H1 (cell line): Measurements from ENCODE around the gene SF3B3. TPM values are rescaled to one million over a fixed set of nuclear protein-coding genes. Genes with fewer than 3 reads are reported as not detected.

Source experiments
- CHD1 ChIP-seq: IDR thresholded peaks from 2 replicates; pipeline ENCODE4 v1.6.1; 2012; ENCODE audit warnings: low read depth, low read length, improper control_type of control experiment
- EZH2 ChIP-seq: fragments of 200-600 bp; sonication (generic); IDR thresholded peaks from 2 replicates; pipeline ENCODE4 v1.7.1; 2012; ENCODE audit warnings: low read depth, mild to moderate bottlenecking, moderate library complexity, low read length, inconsistent platforms; ENCODE audit not compliant: severe bottlenecking
- FOSL1 ChIP-seq: IDR thresholded peaks from 2 replicates; pipeline ENCODE4 v1.6.1; 2011; ENCODE audit warnings: mild to moderate bottlenecking, low read depth, low read length, moderate library complexity; ENCODE audit not compliant: insufficient read depth
- HDAC2 ChIP-seq, 2 experiments: fragments of 300-600 bp in 1 of 2; sonication (generic) in 1 of 2; IDR thresholded peaks; 2 replicates each; pipeline ENCODE4 v1.6.1; 2011 to 2012; ENCODE audit warnings: low read depth in 2 of 2, low read length in 2 of 2, mild to moderate bottlenecking in 2 of 2, moderate library complexity in 2 of 2, borderline replicate concordance in 1 of 2, inconsistent platforms in 1 of 2
- JUN ChIP-seq: IDR thresholded peaks from 2 replicates; pipeline ENCODE4 v1.6.1; 2011; ENCODE audit warnings: low read depth, mild to moderate bottlenecking, improper control_type of control experiment, low read length
- PHF8 ChIP-seq: fragments of 200-600 bp; sonication (generic); conservative IDR thresholded peaks from 2 replicates; pipeline ENCODE4 v1.7.1; 2012; ENCODE audit warnings: low read depth, mild to moderate bottlenecking, inconsistent platforms, low read length, moderate library complexity
- POLR2AphosphoS5 ChIP-seq: IDR thresholded peaks from 2 replicates; pipeline ENCODE4 v1.6.1; 2011; ENCODE audit warnings: low read depth, low read length
- SIRT6 ChIP-seq: IDR thresholded peaks from one replicate; pipeline ENCODE4 v1.7.1; 2012; ENCODE audit warnings: low read length, inconsistent platforms
- SP1 ChIP-seq: IDR thresholded peaks from 2 replicates; pipeline ENCODE4 v1.6.1; 2011; ENCODE audit warnings: low read depth, low read length
- SP2 ChIP-seq: IDR thresholded peaks from 2 replicates; pipeline ENCODE4 v1.6.1; 2012; ENCODE audit warnings: mild to moderate bottlenecking, low read length, inconsistent platforms
- TAF1 ChIP-seq: IDR thresholded peaks from 2 replicates; pipeline ENCODE4 v1.6.1; 2011; ENCODE audit warnings: mild to moderate bottlenecking, low read depth, low read length
- TAF7 ChIP-seq: optimal IDR thresholded peaks from 2 replicates; pipeline ENCODE3; 2011; ENCODE audit warnings: low read depth, mild to moderate bottlenecking, inconsistent platforms, low read length, moderate library complexity, borderline replicate concordance
- TBP ChIP-seq: IDR thresholded peaks from 2 replicates; pipeline ENCODE4 v1.6.1; 2011; ENCODE audit warnings: low read depth, low read length, improper control_type of control experiment
- YY1 ChIP-seq: IDR thresholded peaks from 2 replicates; pipeline ENCODE4 v1.6.1; 2011; ENCODE audit warnings: low read depth, mild to moderate bottlenecking, low read length
- polyA plus RNA-seq, 7 experiments: library from polyadenylated mRNA; depleted of rRNA in 3 of 7; stranded (reverse) in 5 of 7; unstranded in 2 of 7; fragments of >200 nt in 5 of 7; fragments of 200-250 nt in 2 of 7; gene quantifications; 1 replicate in 5 of 7; 2 replicates in 1 of 7; 4 replicates in 1 of 7; pipeline versions ENCODE4 v1.2.1 to v1.2.3, GENCODE V29; 2011 to 2013; ENCODE audit warnings: missing spikeins in 2 of 7, mixed read lengths in 2 of 7
- total RNA-seq: library from RNA; stranded (reverse); fragmentation: NEBNext Ultra II Directional; extraction: Animal tissue kit (Norgen Biotek cat#: 25700); gene quantifications from 2 replicates; pipeline ENCODE4 v1.2.1, GENCODE V29; 2021
- TF ChIP-seq, protein P1 (sequence below): IDR thresholded peaks from 2 replicates; pipeline ENCODE4 v1.6.1; 2012; ENCODE audit warnings: low read length, inconsistent platforms
- TF ChIP-seq, protein P2 (sequence below), 3 experiments: IDR thresholded peaks; 1 replicate in 2 of 3; 2 replicates in 1 of 3; pipeline versions ENCODE4 v1.5.1 to v1.6.1; 2011; ENCODE audit warnings: low read length in 3 of 3, mild to moderate bottlenecking in 3 of 3, inconsistent platforms in 2 of 3, low read depth in 1 of 3, moderate library complexity in 1 of 3; ENCODE audit not compliant: insufficient read depth in 1 of 3; ENCODE audit errors: control extremely low read depth in 1 of 3
- TF ChIP-seq, protein P3 (sequence below): IDR thresholded peaks from 2 replicates; pipeline ENCODE4 v1.6.1; 2012; ENCODE audit warnings: inconsistent platforms
- TF ChIP-seq, protein P4 (sequence below): IDR thresholded peaks from 2 replicates; pipeline ENCODE4 v1.6.1; 2011; ENCODE audit warnings: low read depth, mild to moderate bottlenecking, low read length; ENCODE audit not compliant: insufficient read depth

The SF3B3 gene
- total and polyA plus RNA-seq, 2 of the 8 experiments (the other 6 are each of a cell fraction or from before 2014, with no cell fraction given) = 241 to 521 TPM

DNA sequence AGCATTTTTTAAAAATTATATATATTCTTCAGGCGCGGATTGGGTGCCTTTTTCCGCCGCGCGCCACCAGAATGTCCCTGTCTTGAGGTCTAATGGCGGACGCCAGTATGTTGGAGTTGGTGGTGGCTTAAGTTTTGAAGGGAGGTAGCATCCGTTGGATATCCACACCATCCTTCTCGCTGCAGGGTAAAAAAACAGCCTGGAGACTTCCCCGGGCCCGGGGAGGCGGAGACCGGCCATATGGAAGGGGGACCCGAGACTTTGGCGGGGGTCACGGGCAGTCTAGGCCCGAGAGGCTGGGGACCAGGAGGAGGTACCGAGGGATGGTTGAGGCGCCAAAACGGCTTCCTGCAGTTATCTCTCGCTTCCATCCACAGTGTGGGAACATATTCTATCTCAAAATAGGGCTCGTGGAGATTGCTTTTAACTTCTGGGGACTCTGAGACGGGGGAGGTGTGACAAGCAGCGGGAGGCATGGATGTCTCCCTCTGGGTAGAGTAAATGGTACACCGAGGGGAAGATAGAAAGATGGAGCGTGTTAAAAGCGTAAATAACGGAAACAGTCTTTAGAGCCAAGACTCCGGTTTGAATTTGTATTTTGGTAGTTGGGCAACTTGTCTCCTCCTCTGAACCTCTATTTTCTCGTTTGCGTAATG lies at the start of gene SF3B3 (continued):
- peak; percentile 65 for TF ChIP-seq POLR2AphosphoS5
- TF ChIP-seq, protein P1, sequence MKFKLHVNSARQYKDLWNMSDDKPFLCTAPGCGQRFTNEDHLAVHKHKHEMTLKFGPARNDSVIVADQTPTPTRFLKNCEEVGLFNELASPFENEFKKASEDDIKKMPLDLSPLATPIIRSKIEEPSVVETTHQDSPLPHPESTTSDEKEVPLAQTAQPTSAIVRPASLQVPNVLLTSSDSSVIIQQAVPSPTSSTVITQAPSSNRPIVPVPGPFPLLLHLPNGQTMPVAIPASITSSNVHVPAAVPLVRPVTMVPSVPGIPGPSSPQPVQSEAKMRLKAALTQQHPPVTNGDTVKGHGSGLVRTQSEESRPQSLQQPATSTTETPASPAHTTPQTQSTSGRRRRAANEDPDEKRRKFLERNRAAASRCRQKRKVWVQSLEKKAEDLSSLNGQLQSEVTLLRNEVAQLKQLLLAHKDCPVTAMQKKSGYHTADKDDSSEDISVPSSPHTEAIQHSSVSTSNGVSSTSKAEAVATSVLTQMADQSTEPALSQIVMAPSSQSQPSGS = no peak
- no peak for TF ChIP-seq EZH2
- no peak for TF ChIP-seq FOSL1
- no peak for TF ChIP-seq SIRT6
- TF ChIP-seq, protein P2, sequence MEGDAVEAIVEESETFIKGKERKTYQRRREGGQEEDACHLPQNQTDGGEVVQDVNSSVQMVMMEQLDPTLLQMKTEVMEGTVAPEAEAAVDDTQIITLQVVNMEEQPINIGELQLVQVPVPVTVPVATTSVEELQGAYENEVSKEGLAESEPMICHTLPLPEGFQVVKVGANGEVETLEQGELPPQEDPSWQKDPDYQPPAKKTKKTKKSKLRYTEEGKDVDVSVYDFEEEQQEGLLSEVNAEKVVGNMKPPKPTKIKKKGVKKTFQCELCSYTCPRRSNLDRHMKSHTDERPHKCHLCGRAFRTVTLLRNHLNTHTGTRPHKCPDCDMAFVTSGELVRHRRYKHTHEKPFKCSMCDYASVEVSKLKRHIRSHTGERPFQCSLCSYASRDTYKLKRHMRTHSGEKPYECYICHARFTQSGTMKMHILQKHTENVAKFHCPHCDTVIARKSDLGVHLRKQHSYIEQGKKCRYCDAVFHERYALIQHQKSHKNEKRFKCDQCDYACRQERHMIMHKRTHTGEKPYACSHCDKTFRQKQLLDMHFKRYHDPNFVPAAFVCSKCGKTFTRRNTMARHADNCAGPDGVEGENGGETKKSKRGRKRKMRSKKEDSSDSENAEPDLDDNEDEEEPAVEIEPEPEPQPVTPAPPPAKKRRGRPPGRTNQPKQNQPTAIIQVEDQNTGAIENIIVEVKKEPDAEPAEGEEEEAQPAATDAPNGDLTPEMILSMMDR (IDR thresholded peaks at IDR 0.05; ENCODE audit: control extremely low read depth in 1 of 3, insufficient read depth in 1 of 3, low read depth in 1 of 3, low read length in 3 of 3) = no peak
- peak; percentile 85 for TF ChIP-seq PHF8
- peak; percentile 72 for TF ChIP-seq CHD1
- TF ChIP-seq JUN = no peak
- TF ChIP-seq, protein P3, sequence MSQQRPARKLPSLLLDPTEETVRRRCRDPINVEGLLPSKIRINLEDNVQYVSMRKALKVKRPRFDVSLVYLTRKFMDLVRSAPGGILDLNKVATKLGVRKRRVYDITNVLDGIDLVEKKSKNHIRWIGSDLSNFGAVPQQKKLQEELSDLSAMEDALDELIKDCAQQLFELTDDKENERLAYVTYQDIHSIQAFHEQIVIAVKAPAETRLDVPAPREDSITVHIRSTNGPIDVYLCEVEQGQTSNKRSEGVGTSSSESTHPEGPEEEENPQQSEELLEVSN = peak; percentile 19; the same call in 1 of the 2 replicates
- TF ChIP-seq, protein P4, sequence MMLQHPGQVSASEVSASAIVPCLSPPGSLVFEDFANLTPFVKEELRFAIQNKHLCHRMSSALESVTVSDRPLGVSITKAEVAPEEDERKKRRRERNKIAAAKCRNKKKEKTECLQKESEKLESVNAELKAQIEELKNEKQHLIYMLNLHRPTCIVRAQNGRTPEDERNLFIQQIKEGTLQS = no peak
- TF ChIP-seq TAF7 = peak; percentile 99
- 0 out of 2 replicates have a peak, but pooled peaks have one; percentile 37 for TF ChIP-seq SP1
- TF ChIP-seq HDAC2 (IDR thresholded peaks at IDR 0.05; ENCODE audit: borderline replicate concordance in 1 of 2, low read depth in 2 of 2, low read length in 2 of 2) = 0 out of 4 replicates have a peak, but pooled peaks of 1 of the 2 experiments have one; percentile 2
- TF ChIP-seq YY1 = peak; percentile 87
- TF ChIP-seq SP2 = no peak
- TF ChIP-seq TBP = peak; percentile 96
- TF ChIP-seq TAF1 = peak; percentile 99
